Germinal center (tissue), 1 donor: ENCODE measurements around the gene UBAP2L.
"Not testable (repeated sequence)": the region's sequence is repeated elsewhere in the genome, so short reads cannot be mapped to it uniquely, and the experiment has no call there.

ENCODE experiments used
- DNase-seq: peaks from one replicate; pipeline ENCODE4 v3.0.0; 2012; ENCODE audit warnings: mixed read lengths, low spot score

The UBAP2L gene

GRCh38 chr1:154241703-154242351 lies 21.1 kb downstream of the UBAP2L start:
- DNase-seq = no peak

GRCh38 chr1:154253671-154254070 lies 32.9 kb downstream of the UBAP2L start:
- no peak for DNase-seq

GRCh38 chr1:154256686-154257085 lies 35.9 kb downstream of the UBAP2L start:
- DNase-seq = no peak

- no peak for DNase-seq
Measured at GRCh38 chr1:154258784-154259183, 38.0 kb downstream of the UBAP2L start.

GRCh38 chr1:154260127-154260526 lies 39.4 kb downstream of the UBAP2L start:
- no peak for DNase-seq

- DNase-seq = no peak
Measured at GRCh38 chr1:154263465-154264332, 42.9 kb downstream of the UBAP2L start.

- DNase-seq = no peak
Measured at GRCh38 chr1:154264454-154264853, 43.7 kb downstream of the UBAP2L start.

GRCh38 chr1:154265586-154265985 lies 44.8 kb downstream of the UBAP2L start:
- DNase-seq = no peak

GRCh38 chr1:154270833-154271232 lies 50.1 kb downstream of the UBAP2L start:
- DNase-seq = no peak

GRCh38 chr1:154272217-154272998 lies 51.7 kb downstream of the UBAP2L start, which contains the start of gene HAX1:
Gene HAX1, plus strand, starts transcription at chr1:154272629. Its CDS starts 95 bp downstream, at chr1:154272724.
- DNase-seq = peak; percentile 95

- no peak for DNase-seq
Measured at GRCh38 chr1:154272999-154273563, 52.3 kb downstream of the UBAP2L start.

- no peak for DNase-seq
Measured at GRCh38 chr1:154276797-154277196, 56.0 kb downstream of the UBAP2L start.

- not testable (repeated sequence) for DNase-seq
Measured at GRCh38 chr1:154287591-154287990, 66.8 kb downstream of the UBAP2L start.

- DNase-seq = no peak
Measured at GRCh38 chr1:154288661-154289060, 67.9 kb downstream of the UBAP2L start.

GRCh38 chr1:154290921-154291320 lies 70.2 kb downstream of the UBAP2L start:
- DNase-seq = no peak

- DNase-seq = no peak
Measured at GRCh38 chr1:154295408-154296235, 74.9 kb downstream of the UBAP2L start.

- no peak for DNase-seq
Measured at GRCh38 chr1:154301582-154301981, 80.8 kb downstream of the UBAP2L start.

GRCh38 chr1:154304664-154305337 lies 84.0 kb downstream of the UBAP2L start:
- DNase-seq = no peak

GRCh38 chr1:154306151-154306550 lies 85.4 kb downstream of the UBAP2L start:
- no peak for DNase-seq

GRCh38 chr1:154307670-154308270 lies 87.0 kb downstream of the UBAP2L start:
- not testable (repeated sequence) for DNase-seq
